ENCODE data around the gene ASXL1.

The ASXL1 gene

DNA sequence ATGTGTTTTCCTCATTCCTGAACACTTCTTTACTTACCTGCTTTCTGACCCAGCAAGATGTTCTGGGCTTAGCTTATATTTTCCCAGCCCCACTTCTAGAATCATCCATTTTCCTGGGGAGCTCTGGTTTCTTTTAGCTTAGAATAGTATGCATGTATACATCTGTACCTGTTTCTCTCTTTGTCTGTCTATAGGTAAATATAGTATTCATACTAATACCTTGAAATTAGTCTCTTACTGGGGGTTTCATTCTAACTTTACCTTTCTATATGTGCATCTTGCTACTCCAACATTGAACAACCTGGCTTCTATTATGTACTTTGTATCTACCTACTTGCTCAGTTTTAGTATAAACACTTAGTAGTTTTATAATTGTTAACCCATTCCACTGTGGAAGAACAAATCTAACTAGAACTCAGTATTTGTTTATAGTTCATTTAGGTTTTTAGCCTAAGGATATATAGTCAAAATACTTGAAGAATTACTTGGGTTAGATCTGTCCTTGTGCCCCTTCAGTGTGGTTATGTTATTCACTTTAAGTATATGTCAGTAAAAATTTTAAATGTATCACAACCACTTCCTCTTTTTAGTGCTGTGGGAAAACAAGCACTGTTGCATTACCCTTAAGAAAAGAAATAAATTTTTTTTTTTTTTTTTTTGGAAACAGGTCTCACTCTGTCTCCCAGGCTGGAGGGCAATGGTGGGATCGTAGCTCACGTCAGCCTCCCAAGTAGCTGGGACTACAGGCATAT lies 54.0 kb downstream of the ASXL1 start:
- DNase-seq = no peak

DNA sequence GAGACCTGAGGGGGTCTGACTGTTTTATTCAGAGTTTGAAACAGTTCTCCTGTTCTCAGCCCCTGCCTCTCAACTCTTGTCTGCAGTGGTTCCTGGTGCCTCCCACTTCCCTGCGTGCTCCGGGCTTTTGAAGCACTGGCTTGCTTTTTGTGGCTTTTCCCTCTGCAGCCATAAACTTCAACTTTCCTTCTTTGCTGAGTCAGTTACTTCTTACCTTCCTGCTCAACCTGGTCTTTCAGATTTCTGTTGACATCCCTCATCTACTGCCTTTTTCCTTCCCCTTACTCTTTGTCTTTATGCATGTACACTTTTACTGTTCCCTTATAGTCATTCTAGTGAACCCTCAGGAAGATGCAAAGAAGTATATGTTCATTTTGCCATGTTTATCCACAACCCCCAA lies 57.4 kb downstream of the ASXL1 start:
- DNase-seq = no peak

DNA sequence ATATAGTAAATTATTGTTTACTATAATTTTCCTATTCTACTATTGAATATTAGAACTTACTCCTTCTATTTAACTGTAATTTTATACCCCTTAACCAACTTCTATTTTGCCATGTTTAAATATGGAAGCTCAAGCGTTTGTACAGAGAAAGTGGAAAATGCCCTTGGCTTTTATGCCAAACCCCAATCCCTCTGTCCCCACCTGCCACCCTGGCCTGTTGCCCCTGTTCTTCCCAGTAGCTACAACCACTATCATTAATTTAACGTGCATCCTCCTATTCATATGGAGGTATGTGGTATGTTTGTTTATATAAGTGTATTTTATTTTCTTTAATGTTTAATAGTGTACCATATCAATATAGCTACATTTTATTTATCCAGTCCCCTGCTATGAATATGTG lies 58.1 kb downstream of the ASXL1 start:
- DNase-seq = no peak

DNA sequence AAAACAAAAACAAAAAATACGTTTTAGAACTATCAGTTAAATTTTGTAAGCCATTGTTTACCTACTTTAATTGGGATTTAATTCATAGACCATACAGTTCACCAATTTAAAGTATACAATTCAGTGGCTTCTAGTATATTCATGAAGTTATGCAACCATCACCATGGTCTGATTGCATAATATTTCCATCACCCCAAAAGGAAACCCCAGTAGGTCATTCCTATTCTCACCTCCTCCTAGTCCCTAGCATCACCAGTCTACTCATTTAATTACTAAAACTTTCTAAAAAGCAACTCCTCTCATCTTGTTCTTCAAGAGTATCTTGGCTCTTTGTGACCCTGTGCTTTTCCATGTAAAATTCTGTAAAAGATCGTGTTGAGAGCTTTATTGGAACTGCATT lies 60.2 kb downstream of the ASXL1 start:
- no peak for DNase-seq

DNA sequence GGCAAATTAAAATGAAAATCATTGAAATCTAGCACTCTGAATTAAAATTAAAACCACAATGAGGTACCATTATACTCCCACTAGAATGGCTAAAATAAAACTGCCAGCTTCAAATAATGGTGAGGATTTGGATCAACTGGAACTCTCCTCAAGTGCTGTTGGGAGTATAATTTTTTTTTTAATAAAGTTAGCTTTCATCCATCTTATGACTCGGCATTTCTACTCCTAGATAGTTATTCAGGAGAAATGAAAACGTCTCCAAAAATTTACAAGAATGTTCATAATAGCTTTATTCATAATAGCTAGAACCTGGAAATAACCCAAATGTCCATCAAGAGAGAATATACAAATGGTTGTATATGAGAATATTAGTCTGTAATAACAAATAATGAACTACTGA lies 63.2 kb downstream of the ASXL1 start:
- DNase-seq = no peak

DNA sequence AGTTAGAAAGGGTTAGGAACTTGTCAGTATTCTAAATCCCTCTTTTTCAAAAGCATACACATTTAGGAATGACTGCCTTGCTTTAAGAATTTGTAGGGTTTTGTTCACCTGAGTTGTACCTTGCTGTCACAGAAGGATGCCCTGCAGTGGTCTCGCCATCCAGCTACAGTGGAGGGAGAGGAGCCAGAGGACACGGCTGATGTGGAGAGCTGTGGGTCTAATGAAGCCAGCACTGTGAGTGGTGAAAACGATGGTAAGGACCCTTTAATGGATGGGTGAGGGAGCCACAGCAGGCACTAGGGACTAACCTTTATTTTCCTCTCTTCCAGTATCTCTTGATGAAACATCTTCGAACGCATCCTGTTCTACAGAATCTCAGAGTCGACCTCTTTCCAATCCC lies 69.9 kb downstream of the ASXL1 start:
- no peak for DNase-seq

DNA sequence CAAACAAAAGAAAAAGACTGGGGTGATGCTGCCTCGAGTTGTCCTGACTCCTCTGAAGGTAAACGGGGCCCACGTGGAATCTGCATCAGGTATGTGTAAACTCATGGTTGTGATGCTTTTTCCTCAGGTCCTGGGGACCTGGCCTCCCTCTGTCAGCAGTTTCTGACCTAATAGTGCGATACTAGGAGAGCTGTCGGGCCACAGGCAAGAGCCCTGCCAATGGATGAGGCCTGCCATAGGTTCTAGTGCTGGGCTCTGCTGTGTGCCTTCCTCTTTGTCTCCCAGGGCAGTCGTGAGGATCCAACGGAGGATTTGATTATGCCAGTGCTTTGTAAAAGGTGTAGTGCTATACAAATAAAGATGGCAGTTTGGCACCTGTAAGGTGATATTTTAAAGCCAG lies 71.2 kb downstream of the ASXL1 start:
- no peak for DNase-seq

DNA sequence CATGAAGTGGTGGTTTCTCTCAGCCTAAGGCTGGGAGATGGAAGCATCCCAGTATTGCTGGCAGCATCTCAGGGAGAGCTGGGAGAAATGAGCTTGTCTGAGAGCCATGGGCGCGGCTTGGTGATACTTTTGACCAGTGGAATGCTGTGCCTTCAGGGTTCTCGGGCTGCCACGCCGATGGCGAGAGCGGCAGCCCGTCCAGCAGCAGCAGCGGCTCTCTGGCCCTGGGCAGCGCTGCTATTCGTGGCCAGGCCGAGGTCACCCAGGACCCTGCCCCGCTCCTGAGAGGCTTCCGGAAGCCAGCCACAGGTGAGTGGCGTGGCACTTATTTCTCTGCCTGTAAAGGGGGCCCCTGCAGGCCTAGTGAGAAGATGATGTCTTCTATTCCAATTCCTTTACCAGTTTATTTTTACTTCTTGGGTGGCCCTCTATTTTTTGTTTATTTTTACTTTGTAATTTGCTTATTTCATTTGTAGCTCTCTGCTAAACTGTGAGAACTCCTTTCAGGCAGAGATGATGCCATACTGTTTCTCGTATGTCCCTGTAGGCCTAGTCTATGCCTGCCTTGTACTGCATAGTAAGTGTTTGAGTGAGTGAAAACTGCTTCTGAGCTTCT lies 71.7 kb downstream of the ASXL1 start:
- DNase-seq = no peak

DNA sequence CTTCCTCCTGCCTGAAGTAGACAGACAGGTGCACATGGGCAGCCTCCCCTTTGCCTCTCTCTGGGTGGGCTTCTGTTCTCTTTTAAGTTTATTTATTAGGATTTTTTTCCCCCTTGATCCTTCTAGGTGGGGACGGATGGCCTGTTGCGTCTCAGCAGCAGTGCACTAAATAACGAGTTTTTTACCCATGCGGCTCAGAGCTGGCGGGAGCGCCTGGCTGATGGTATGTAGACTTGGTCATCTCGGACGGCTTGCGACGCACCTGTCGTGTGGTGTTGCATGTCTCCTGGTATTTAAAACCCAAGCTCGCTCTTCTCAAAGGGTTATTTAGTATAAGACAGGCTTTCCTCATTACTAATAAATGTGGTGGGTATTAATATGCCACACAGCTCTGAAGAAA lies 73.3 kb downstream of the ASXL1 start:
- no peak for DNase-seq

DNA sequence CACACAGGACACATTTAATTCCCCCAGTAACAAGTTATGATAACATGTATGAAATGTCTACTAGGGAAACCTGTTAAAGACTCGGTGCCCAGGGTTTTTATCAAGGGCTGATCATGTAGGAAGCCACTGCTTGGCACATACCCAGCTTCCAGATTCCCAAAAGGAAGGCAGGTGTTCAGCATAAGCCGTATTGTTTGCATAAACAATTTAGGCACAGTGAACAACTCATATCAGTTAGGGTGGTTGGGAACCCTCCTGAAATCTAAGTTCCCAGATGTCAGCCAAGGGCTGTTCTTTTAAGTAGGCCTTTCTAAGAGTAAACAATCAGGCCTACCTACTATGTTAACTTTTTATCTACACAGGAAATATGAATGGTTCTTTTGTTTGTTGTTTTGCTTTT lies 74.1 kb downstream of the ASXL1 start:
- DNase-seq = no peak

DNA sequence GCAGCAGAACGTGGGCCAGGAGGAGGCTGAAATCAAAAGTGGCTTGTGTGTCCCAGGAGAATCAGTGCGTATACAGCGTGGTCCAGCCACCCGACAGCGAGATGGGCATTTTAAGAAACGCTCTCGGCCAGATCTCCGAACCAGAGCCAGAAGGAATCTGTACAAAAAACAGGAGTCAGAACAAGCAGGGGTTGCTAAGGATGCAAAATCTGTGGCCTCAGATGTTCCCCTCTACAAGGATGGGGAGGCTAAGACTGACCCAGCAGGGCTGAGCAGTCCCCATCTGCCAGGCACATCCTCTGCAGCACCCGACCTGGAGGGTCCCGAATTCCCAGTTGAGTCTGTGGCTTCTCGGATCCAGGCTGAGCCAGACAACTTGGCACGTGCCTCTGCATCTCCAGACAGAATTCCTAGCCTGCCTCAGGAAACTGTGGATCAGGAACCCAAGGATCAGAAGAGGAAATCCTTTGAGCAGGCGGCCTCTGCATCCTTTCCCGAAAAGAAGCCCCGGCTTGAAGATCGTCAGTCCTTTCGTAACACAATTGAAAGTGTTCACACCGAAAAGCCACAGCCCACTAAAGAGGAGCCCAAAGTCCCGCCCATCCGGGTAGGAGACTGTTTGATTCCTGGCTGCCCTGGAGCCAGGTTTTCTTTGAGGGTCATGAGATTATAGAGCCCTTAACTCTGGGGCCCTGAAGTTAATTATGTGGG lies 75.3 kb downstream of the ASXL1 start:
- DNase-seq = no peak

DNA sequence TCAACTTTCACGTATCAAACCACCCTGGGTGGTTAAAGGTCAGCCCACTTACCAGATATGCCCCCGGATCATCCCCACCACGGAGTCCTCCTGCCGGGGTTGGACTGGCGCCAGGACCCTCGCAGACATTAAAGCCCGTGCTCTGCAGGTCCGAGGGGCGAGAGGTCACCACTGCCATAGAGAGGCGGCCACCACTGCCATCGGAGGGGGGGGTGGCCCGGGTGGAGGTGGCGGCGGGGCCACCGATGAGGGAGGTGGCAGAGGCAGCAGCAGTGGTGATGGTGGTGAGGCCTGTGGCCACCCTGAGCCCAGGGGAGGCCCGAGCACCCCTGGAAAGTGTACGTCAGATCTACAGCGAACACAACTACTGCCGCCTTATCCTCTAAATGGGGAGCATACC lies 76.3 kb downstream of the ASXL1 start:
- no peak for DNase-seq

DNA sequence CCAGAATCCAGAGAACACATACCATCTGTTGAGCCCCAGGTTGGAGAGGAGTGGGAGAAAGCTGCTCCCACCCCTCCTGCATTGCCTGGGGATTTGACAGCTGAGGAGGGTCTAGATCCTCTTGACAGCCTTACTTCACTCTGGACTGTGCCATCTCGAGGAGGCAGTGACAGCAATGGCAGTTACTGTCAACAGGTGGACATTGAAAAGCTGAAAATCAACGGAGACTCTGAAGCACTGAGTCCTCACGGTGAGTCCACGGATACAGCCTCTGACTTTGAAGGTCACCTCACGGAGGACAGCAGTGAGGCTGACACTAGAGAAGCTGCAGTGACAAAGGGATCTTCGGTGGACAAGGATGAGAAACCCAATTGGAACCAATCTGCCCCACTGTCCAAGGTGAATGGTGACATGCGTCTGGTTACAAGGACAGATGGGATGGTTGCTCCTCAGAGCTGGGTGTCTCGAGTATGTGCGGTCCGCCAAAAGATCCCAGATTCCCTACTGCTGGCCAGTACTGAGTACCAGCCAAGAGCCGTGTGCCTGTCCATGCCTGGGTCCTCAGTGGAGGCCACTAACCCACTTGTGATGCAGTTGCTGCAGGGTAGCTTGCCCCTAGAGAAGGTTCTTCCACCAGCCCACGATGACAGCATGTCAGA lies 77.4 kb downstream of the ASXL1 start:
- DNase-seq = no peak

DNA sequence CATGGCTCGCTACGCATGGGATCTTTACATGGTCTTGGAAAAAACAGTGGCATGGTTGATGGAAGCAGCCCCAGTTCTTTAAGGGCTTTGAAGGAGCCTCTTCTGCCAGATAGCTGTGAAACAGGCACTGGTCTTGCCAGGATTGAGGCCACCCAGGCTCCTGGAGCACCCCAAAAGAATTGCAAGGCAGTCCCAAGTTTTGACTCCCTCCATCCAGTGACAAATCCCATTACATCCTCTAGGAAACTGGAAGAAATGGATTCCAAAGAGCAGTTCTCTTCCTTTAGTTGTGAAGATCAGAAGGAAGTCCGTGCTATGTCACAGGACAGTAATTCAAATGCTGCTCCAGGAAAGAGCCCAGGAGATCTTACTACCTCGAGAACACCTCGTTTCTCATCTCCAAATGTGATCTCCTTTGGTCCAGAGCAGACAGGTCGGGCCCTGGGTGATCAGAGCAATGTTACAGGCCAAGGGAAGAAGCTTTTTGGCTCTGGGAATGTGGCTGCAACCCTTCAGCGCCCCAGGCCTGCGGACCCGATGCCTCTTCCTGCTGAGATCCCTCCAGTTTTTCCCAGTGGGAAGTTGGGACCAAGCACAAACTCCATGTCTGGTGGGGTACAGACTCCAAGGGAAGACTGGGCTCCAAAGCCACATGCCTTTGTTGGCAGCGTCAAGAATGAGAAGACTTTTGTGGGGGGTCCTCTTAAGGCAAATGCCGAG lies 78.2 kb downstream of the ASXL1 start:
- DNase-seq = no peak

DNA sequence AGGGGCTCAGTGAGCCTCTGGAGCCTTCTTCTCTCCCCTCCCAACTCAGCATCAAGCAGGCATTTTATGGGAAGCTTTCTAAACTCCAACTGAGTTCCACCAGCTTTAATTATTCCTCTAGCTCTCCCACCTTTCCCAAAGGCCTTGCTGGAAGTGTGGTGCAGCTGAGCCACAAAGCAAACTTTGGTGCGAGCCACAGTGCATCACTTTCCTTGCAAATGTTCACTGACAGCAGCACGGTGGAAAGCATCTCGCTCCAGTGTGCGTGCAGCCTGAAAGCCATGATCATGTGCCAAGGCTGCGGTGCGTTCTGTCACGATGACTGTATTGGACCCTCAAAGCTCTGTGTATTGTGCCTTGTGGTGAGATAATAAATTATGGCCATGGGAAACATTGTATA lies 78.8 kb downstream of the ASXL1 start:
- no peak for DNase-seq

DNA sequence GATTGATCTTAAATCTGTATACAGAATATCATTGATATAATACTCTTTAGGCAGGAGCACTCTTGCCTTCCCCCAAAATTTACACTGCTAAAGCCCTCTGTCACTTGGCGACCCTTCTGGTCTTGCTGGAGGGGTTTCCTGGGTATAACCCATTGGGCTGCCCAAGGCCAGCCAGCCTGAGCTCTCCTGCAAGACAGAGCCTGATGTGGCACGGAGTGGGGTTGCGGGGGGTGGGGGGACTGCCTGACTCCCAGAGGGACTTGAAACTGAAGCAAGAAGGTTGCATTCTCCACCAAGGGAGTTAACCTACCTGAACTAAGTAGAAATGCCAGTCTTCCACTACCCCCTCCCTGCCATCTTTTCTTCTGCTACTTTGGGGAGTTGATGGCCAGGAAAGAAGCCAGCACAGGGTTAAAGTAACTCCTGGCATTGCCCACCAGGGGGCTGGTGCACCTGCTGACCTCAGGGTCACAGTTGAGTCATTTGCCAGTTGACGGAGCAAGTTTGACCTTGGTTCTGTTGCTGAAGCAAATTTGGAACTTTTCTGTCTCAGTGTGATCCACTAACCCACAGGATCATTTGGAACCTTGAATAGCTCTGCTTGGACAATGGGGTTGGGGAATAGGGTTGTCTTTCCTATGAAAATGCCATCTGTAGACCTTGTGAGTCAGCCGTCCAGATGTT lies 79.4 kb downstream of the ASXL1 start:
- no peak for DNase-seq

DNA sequence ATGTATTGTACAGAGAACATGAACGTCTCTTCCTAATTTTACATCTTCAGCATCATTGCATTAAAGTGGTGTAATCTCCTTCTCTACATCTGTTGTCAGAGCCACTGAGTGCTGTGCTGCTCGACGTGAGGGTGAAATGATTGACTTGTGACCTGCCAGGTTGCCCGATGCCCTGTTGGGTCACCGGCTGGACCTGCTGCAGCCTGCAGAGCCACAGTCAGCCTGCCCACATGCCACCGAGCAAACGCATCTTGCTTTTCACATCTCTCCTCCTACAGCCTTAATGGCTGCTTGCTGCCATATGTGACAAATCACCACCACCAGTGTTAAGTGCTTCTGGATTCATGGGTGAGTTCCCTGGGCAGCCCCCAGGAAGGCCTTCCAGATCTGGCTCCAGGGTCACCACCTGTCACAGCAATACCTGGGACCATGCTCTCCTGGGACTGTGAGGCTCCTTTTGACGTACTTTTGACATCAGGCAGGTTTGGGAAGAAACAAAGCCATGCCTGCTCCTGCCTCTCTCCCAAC lies 80.3 kb downstream of the ASXL1 start:
- DNase-seq = no peak

DNA sequence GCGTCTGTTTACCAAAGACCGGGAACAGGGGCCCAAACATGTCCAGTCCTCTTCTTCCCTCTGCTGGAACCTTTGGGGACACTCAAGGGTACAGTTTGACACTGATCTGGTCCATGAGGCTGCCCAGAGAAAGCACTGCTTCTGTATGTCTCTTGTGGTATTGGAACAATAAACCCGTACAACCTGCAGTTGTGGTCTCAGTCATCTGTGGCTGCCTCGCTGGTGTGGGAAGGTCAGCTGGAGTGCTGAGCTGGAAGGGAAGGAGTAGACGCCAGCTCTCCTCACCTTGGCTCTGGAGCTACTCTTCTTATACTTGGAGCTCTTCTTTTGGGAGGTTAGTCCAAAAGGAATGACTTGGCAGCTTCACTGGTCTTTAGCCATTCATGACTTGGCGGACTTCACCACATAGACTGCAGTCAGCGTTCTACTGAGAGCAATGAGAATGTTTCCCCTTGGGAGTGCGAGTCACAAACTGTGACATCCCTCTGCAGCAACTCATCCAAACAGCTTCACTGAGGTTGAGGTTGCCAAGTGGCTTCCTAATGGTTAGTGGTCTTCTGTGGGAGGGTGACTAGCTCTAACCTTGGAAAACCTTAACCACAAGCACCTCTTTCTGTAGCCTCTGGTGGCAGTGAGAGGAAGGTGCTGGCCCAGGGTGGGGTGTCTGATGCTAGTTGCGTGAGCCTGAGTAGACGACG lies 81.2 kb downstream of the ASXL1 start:
- DNase-seq = no peak

DNA sequence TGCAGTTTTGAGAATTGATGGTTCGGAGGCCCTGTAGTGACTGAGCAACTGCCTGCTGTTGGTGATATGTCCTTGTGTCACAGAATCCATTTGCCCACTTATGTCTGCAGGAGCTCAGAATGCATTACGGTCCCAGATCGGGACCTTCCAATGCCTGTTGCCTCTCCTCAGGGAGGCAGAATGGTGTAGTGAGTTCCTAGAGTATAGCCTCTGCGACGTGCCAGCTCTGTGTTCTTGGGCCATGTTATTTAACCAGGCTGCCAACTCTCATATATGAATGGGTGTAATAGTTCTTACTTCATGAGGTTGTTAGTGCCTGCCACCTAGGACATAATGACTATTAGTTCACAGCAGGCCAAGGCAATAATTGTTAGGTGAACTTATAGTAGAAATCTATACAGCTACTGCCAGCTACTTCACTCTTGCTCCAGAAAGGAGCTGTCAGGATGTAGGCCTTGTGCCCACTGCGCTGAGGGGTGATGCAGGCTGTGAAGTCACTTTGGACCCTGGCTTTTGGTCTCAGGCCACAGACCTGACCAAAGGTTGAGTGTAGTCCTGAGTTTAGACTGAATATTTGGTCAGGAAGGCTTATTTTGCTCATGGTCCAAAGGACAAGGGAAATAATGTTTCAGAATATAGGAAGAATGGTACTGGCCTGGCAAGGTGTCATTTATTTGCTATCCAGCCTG lies 82.1 kb downstream of the ASXL1 start:
- no peak for DNase-seq

DNA sequence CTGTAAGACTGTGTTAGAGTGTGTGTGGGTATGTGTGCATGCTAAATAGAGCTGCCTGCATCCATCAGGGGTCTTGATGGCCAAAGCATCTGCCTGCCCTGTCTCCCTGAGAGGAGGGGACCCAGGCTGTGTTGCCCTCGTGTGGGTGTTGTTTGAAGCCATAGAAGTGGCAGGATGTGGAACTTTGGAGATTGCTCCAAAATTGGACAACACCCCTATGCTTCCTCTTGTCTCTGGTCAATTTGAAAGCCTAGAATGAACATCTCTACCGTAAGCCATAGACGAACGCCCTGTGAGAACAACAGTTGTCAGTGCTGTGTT lies 82.6 kb downstream of the ASXL1 start:
- DNase-seq = no peak

DNA sequence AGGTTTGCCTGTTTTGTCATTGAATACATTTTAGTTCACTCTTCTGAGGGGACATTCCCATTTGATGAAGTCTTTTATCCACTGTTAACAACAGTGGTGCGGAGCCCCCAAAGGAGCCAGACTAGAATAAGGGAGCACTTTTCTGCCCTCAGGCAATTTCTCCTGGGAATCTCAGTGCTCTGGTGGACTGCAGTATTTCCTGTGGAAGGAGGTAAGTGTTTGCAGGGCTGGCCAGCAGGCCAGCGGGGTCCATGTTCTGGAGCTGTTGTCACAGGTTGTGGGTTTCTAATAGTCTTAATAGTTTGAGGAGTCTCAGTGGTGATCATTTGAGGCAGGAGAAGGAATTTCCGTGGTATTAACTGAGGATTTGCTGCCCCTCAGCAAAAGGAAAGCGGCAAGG lies 83.5 kb downstream of the ASXL1 start:
- no peak for DNase-seq
